K562 (cell line): ENCODE measurements around the gene PCDHGA7. TPM values are rescaled to one million over a fixed set of nuclear protein-coding genes. Genes with fewer than 3 reads are reported as not detected.

ENCODE experiments used
- ATAC-seq: fragments of 200-7000 bp; cut with Tn5 transposase; 3 replicates; pipeline ENCODE4 v1.9.1; 2020; ENCODE audit warnings: moderate library complexity
- BruUV-seq: library from RNA; stranded (reverse); fragments of 400-500 nt; replicated peaks from 2 replicates; lab custom pipeline; 2021; lab: Mats Ljungman, UMichigan
- CTCF ChIA-PET: fragments of 300-600 bp; formaldehyde crosslinking; extraction: SDS; loops from one replicate; lab custom pipeline; 2021; ENCODE audit warnings: low intra/inter-chr PET ratio; lab: Yijun Ruan, JAX
- POLR2A ChIA-PET: fragments of 300-600, 350-650 bp; sonication (Branson Sonifier 250); formaldehyde crosslinking; extraction: SDS; loops from one replicate; lab custom pipeline; 2021; ENCODE audit warnings: antibody characterized with exemption, inconsistent platforms; lab: Yijun Ruan, JAX
- DNase-seq, 4 experiments: peaks; one replicate each; pipeline versions ENCODE4 v3.0.0 to v3.0.0-alpha.2; 2011 to 2018; ENCODE audit warnings: low spot score in 3 of 4, mixed read lengths in 3 of 4; ENCODE audit errors: extremely low read depth in 1 of 4
- FAIRE-seq: peaks from 2 replicates; lab custom pipeline; 2011; peaks lifted over from hg19 to GRCh38; lab: Jason Lieb, UNC
- H2AFZ ChIP-seq: 2 replicates; pipeline ENCODE4 v1.6.0; 2011; ENCODE audit warnings: low read depth, low read length, control low read depth, inconsistent platforms
- H3K27ac ChIP-seq: fragments of 200-600 bp; 3 replicates; pipeline ENCODE4 v1.8.0; 2011; ENCODE audit warnings: low read depth, mild to moderate bottlenecking, control low read depth, inconsistent platforms, low read length, moderate library complexity, mixed read lengths; ENCODE audit errors: extremely low read depth
- H3K27me3 ChIP-seq, 2 experiments: fragments of 300-600 bp in 1 of 2; 2 replicates in 1 of 2; 3 replicates in 1 of 2; pipeline versions ENCODE4 v1.6.0 to v1.8.0; 2011; ENCODE audit warnings: inconsistent platforms in 2 of 2, low read length in 2 of 2, mild to moderate bottlenecking in 1 of 2, mixed read lengths in 1 of 2, moderate library complexity in 1 of 2; ENCODE audit not compliant: control insufficient read depth in 2 of 2, insufficient read depth in 2 of 2
- H3K36me3 ChIP-seq: fragments of 300-600 bp; 3 replicates; pipeline ENCODE4 v1.8.0; 2011; ENCODE audit warnings: mild to moderate bottlenecking, low read length, inconsistent platforms; ENCODE audit not compliant: control insufficient read depth, insufficient read depth
- H3K4me1 ChIP-seq, 2 experiments: fragments of 200-600 bp in 1 of 2; replicated peaks in 1 of 2; 2 replicates in 1 of 2; 3 replicates in 1 of 2; pipeline versions ENCODE4 v1.5.1 to v1.8.0; 2011; ENCODE audit warnings: inconsistent platforms in 2 of 2, low read length in 2 of 2, mild to moderate bottlenecking in 1 of 2, mixed read lengths in 1 of 2, moderate library complexity in 1 of 2; ENCODE audit not compliant: control insufficient read depth in 2 of 2, insufficient read depth in 2 of 2
- H3K4me2 ChIP-seq: 2 replicates; pipeline ENCODE4 v1.6.1; 2011; ENCODE audit warnings: low read length, control low read depth, inconsistent platforms, mixed read lengths; ENCODE audit not compliant: insufficient read depth
- H3K4me3 ChIP-seq: fragments of 200-600 bp; sonication (generic), shearing (Covaris generic); 2 replicates; pipeline ENCODE4 v1.5.1; 2016; ENCODE audit warnings: control low read depth, inconsistent platforms
- H3K79me2 ChIP-seq: fragments of 200-600 bp; 3 replicates; pipeline ENCODE4 v1.8.0; 2011; ENCODE audit warnings: low read length, inconsistent platforms; ENCODE audit not compliant: control insufficient read depth, insufficient read depth
- H3K9ac ChIP-seq, 2 experiments: 2 replicates each; pipeline versions ENCODE4 v1.6.0 to v1.6.1; 2011; ENCODE audit warnings: low read depth in 2 of 2, low read length in 2 of 2, control low read depth in 1 of 2, inconsistent platforms in 1 of 2, mild to moderate bottlenecking in 1 of 2, mixed read lengths in 1 of 2; ENCODE audit not compliant: insufficient read depth in 1 of 2
- H3K9me1 ChIP-seq: one replicate; pipeline ENCODE4 v1.6.0; 2011; ENCODE audit warnings: inconsistent platforms, mild to moderate bottlenecking, low read length, moderate library complexity; ENCODE audit not compliant: control insufficient read depth, insufficient read depth
- H3K9me3 ChIP-seq: replicated peaks from 2 replicates; pipeline ENCODE4 v1.5.1; 2011; ENCODE audit warnings: low read depth, low read length, inconsistent platforms; ENCODE audit not compliant: control insufficient read depth, insufficient read depth
- H4K20me1 ChIP-seq: replicated peaks from 2 replicates; pipeline ENCODE4 v1.6.1; 2011; ENCODE audit warnings: low read length, inconsistent platforms, mixed read lengths; ENCODE audit not compliant: control insufficient read depth, insufficient read depth
- ARID3B ChIP-seq: fragments of 250-450 bp; sonication (Bioruptor Pico); IDR thresholded peaks from 2 replicates; pipeline ENCODE4 v1.4.0; 2020; ENCODE audit warnings: borderline replicate concordance
- CCAR2 ChIP-seq: fragments of 200-400 bp; formaldehyde crosslinking; IDR thresholded peaks from 2 replicates; pipeline ENCODE4 v1.6.1; 2017; ENCODE audit warnings: mild to moderate bottlenecking, low read depth, low read length
- CTCF ChIP-seq, 3 experiments: IDR thresholded peaks in 2 of 3; conservative IDR thresholded peaks in 1 of 3; 2 replicates each; pipeline ENCODE4 v1.5.1; 2011 to 2012; ENCODE audit warnings: low read length in 3 of 3, mild to moderate bottlenecking in 3 of 3, control low read depth in 2 of 3, improper control_type of control experiment in 1 of 3, inconsistent platforms in 1 of 3, low read depth in 1 of 3, mixed read lengths in 1 of 3, moderate library complexity in 1 of 3; ENCODE audit not compliant: insufficient read depth in 2 of 3
- HLTF ChIP-seq: fragments of 450-650 bp; IDR thresholded peaks from 2 replicates; pipeline ENCODE4 v1.6.1; 2016
- HMG20B ChIP-seq: fragments of 250-450 bp; sonication (Bioruptor Pico); IDR thresholded peaks from 2 replicates; pipeline ENCODE4 v1.5.0; 2021; ENCODE audit warnings: mild to moderate bottlenecking
- POLR2H ChIP-seq: IDR thresholded peaks from 2 replicates; pipeline ENCODE4 v1.6.1; 2016; ENCODE audit warnings: missing genetic modification characterization, low read depth, mild to moderate bottlenecking, control low read depth, missing compliant biosample characterization, moderate library complexity
- RUNX1 ChIP-seq: sonication (generic); IDR thresholded peaks from 2 replicates; pipeline ENCODE4 v1.6.1; 2016; ENCODE audit warnings: antibody characterized with exemption, low read depth
- SETDB1 ChIP-seq: IDR thresholded peaks from one replicate; pipeline ENCODE4 v1.6.1; 2012; ENCODE audit warnings: low read length, control low read depth, inconsistent platforms
- SREBF1 ChIP-seq: fragments of 150-350 bp; IDR thresholded peaks from 2 replicates; pipeline ENCODE4 v1.6.1; 2014; ENCODE audit warnings: antibody characterized with exemption, low read depth, low read length, borderline replicate concordance
- TBL1XR1 ChIP-seq, 2 experiments: IDR thresholded peaks; 2 replicates each; pipeline ENCODE4 v1.6.1; 2012; ENCODE audit warnings: improper control_type of control experiment in 2 of 2, low read length in 2 of 2, mild to moderate bottlenecking in 1 of 2
- TCF15 ChIP-seq: fragments of 250-450 bp; sonication (Bioruptor Pico); IDR thresholded peaks from 2 replicates; pipeline ENCODE4 v1.8.0; 2022; ENCODE audit warnings: moderate library complexity, mild to moderate bottlenecking, inconsistent platforms
- ZBTB33 ChIP-seq: sonication (generic); formaldehyde crosslinking; IDR thresholded peaks from 2 replicates; pipeline ENCODE4 v1.8.1; 2023; ENCODE audit warnings: mild to moderate bottlenecking, missing genetic modification reagents
- ZNF121 ChIP-seq: sonication (generic); formaldehyde crosslinking; conservative IDR thresholded peaks from 2 replicates; pipeline ENCODE4 v1.8.0; 2022; ENCODE audit warnings: missing genetic modification reagents
- ZNF445 ChIP-seq: fragments of 250-450 bp; sonication (Bioruptor Pico); IDR thresholded peaks from 2 replicates; pipeline ENCODE4 v1.4.0; 2020; ENCODE audit warnings: low read depth, mild to moderate bottlenecking, moderate library complexity
- ZNF77 ChIP-seq: fragments of 250-450 bp; sonication (Bioruptor Pico); IDR thresholded peaks from 2 replicates; pipeline ENCODE4 v1.5.0; 2020
- WGBS: fragments of 100-300 bp; shearing (Covaris generic); methylation state at CpG from one replicate; pipeline ENCODE4 v1.1.6; 2016; ENCODE audit warnings: low coverage, mixed read lengths; ENCODE audit not compliant: insufficient coverage; ENCODE audit errors: missing lambda C conversion rate; 5-methylcytosine and 5-hydroxymethylcytosine counted together
- in situ Hi-C: fragments of 300-500 bp; cut with MboI; formaldehyde crosslinking; loops from 4 replicates; pipeline ENCODE4 v1.15.0; 2018; ENCODE audit warnings: inconsistent platforms, mixed read lengths
- intact Hi-C: fragments of 100-400 bp; cut with micrococcal nuclease; formaldehyde crosslinking; loops from 2 replicates; pipeline ENCODE4 v1.14.2; 2022
- polyA plus RNA-seq, 8 experiments: library from polyadenylated mRNA; depleted of rRNA in 4 of 8; stranded (reverse) in 5 of 8; unstranded in 3 of 8; fragments of >200 nt; fragmentation: Nextera tagmentation in 2 of 8; fragmentation: Illumina TruSeq in 1 of 8; extraction: Ambion mirVana in 2 of 8; extraction: Trizol in 1 of 8; gene quantifications; 2 replicates each; pipeline versions ENCODE4 v1.2.1 to v1.2.3, GENCODE V29; 2011 to 2014; ENCODE audit warnings: inconsistent platforms in 1 of 8, missing spikeins in 1 of 8
- total RNA-seq, 7 experiments: library from RNA; depleted of rRNA in 6 of 7; stranded (reverse); fragments of >200 nt in 6 of 7; fragmentation: Illumina TruSeq in 2 of 7; extraction: Trizol in 2 of 7; gene quantifications; 2 replicates each; pipeline versions ENCODE4 v1.2.1 to v1.2.3, GENCODE V29; 2011 to 2021; ENCODE audit warnings: low replicate concordance in 1 of 7

The PCDHGA7 gene
- total and polyA plus RNA-seq, 9 of the 15 experiments (the other 6 are each of a cell fraction or from before 2014, with no cell fraction given): 0.03 to 0.11 (median 0.06) TPM; not detected in 5

GRCh38 chr5:141402553-141403243 lies 20.2 kb downstream of the PCDHGA7 start, which contains the start of gene PCDHGA9 (continued):
- TF ChIP-seq CTCF (IDR thresholded peaks at IDR 0.05 in 2 of 3, conservative IDR thresholded peaks at IDR 0.05 in 1 of 3; ENCODE audit: insufficient read depth in 2 of 3, low read depth in 1 of 3, low read length in 3 of 3): peak; percentile 56 to 61 (median 59)
- TF ChIP-seq ZNF121 (CRISPR knock-in tag): no peak
- TF ChIP-seq, all 486 proteins: peak for 5

- ChIA-PET CTCF (interaction anchor here (2.1 kb wide), 1 partner anchor 161 kb away, joined by 10 read pairs; no protein-coding TSS in a partner anchor), POLR2A (no interaction called here)
- Histone ChIP-seq H4K20me1 (no peaks in the 10 kb centered on the region), H3K9me1 (no peaks in the 10 kb centered on the region), H3K79me2 (no peaks in the 10 kb centered on the region), H3K4me2 (no peak overlapping the region), H3K4me1 (peaks cover 0 to 12% of the 10 kb centered on the region in 2 experiments; a peak in 3 of 5 replicates), H3K9ac (no peak overlapping the region), H3K36me3 (no peaks in the 10 kb centered on the region), H3K27me3 (peaks cover 3 to 30% of the 10 kb centered on the region in 2 experiments; a peak in 3 of 5 replicates), H3K27ac (no peak overlapping the region), H3K4me3 (no peak overlapping the region), H3K9me3 (peaks cover 2% of the 10 kb centered on the region; the same call in 1 of the 2 replicates), H2AFZ (no peak overlapping the region)
- ATAC-seq: peak; percentile 34; the same call in 1 of the 3 replicates
- intact Hi-C loops (no loop called here), in situ Hi-C loops (no loop called here)
- WGBS: 1% methylated on average over 20 of the region's 22 CpGs
- no peak for DNase-seq
- FAIRE-seq: no peak
- BruUV-seq: no TSS peak
- no peak for TF ChIP-seq HLTF
- TF ChIP-seq ARID3B (CRISPR knock-in tag): no peak
- TF ChIP-seq SETDB1: no peak
- no peak for TF ChIP-seq TCF15 (CRISPR knock-in tag)
- no peak for TF ChIP-seq ZBTB33 (CRISPR knock-in tag)
- no peak for TF ChIP-seq RUNX1
- TF ChIP-seq TBL1XR1 (IDR thresholded peaks at IDR 0.05; ENCODE audit: low read length in 2 of 2): no peak
- no peak for TF ChIP-seq HMG20B
- TF ChIP-seq ZNF445: no peak
- TF ChIP-seq CCAR2: no peak
- TF ChIP-seq POLR2H (tag): no peak
- no peak for TF ChIP-seq ZNF77 (CRISPR knock-in tag)
- no peak for TF ChIP-seq SREBF1
Observed at GRCh38 chr5:141403387-141403786, 20.8 kb downstream of the PCDHGA7 start.
